HG03575 (cell line): ENCODE results near the gene WIF1.

Experiments
- ATAC-seq: cut with Tn5 transposase; IDR thresholded peaks from one replicate; pipeline ENCODE4 v1.9.1; 2021; ENCODE audit not compliant: unreplicated experiment, insufficient number of reproducible peaks, low FRiP score; ENCODE audit errors: extremely low read depth

The WIF1 gene

DNA sequence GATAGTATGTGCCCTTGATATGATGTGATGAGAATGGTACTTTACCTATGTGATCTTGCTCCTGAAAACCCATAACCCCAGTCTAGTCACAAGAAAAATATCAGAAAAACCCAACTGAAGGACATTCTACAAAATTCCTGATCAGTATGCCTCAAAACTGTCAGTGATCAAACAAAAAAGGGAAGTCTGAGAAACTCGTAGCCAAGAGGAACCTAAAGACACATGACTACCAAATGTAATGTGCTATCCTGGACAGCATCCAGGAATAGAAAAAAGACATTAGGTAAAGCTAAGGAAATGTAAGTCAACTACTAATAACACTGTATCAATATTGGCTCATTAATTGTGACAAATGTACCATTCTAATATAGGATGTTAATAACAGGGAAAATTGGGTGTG, 4.1 kb upstream of the WIF1 start:
- ATAC-seq: no peak

DNA sequence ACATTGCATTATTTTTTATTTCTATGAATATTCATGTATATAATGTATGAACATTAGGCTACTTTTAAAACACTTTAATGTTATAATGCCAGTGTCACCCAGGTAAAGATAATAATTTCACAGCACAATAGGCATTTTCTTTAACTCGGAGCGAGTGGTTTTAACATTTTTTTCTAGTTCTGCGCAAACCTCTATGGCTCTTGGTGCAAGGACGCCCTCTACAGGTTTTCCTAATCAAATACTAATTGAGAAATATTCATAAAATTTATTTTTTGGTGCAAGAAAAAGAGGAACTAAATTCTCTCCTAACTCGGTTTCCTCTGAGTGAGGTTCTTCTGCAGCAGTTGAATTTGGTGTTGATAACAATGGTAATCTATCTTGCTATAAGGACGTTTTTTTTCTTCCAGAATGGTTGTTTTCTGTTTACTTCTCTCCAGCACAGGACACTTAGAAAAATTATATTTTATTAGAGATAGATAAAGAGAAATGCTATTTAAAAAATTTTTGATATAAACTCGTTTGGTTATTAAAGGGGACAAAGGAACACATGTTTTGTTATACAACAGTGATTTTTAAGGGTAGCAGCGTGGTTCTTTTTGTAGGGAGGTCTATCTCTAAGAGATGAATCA, 2.4 kb upstream of the WIF1 start:
- no peak for ATAC-seq

DNA sequence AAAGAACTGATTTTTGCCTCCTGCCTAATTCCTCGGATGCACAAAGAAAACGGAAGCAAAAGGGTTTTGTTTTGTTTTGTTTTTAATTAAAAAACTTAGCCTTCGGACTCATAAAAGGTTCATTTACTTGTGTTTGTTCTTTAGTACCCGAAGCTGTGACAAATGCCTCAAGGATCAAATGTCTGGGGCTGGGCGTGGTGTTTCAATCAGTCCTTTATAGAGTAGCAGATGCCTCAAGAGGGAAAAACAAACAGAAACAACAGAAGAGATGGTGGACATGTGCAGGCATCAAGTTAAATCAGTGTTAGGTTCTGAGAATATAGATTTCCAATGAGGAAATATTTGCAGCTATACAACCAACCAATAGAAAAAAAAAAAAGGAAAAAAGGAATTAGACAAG, 1.6 kb upstream of the WIF1 start:
- ATAC-seq: no peak

DNA sequence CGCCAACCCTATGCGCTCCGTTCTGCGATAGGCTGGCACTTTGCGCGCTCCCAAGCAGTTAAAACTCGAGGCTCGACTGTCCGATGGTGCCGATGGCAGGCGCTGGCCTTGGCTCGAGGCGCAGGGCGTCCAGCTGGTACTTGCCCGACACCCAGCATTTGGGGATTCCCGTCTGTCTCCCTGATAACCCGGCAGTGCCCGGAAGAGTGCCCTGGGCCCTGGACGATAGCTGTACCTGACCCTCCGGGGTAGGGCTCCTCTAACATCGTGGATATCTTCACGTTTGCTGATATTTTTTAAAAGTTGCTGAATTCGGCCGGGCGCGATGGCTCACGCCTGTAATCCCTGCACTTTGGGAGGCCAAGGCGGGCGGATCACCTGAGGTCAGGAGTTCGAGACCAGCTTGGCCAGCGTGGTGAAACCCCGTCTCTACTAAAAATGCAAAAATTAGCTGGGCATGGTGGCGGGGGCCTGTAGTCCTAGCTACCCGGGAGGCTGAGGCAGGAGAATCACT, 908 bp upstream of the WIF1 start:
- no peak for ATAC-seq

DNA sequence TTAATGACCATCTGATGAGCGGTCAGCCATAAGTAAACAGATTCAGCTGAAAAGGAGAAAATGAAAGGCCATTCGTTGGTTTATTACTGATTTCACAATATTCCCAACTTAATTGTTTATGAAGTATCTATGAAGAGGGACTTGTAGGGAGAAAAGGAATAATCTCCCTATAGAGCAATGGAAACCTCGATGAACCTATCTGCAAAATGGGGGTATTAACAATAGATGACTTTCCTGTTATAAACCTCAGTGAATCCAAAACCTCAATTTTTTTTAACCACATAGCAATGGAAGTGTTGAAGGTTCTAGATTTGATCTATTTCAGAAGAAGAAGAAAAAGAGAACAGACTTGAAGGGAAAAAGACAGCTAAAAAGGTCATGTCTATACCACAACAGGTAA, 2.0 kb downstream of the WIF1 start:
- ATAC-seq: no peak

DNA sequence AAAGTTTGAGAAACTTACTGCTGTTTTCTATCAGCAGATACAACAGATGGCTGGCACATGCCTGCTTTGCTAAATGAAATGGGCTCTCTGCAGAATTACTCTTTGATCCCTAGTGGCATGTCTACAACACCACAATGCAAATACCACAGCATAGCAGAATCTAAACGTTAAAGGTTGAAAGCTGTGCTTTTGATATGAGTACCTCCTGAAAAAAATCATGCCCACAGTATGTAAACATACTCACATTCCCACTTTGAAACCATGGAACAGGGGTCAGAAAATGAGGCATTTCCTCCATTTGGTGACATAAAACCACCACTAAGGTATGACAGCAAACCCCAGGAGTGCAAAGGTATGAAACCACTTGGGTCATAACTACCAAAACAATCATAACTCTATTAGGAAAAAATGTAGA, 7.5 kb downstream of the WIF1 start:
- ATAC-seq: no peak

DNA sequence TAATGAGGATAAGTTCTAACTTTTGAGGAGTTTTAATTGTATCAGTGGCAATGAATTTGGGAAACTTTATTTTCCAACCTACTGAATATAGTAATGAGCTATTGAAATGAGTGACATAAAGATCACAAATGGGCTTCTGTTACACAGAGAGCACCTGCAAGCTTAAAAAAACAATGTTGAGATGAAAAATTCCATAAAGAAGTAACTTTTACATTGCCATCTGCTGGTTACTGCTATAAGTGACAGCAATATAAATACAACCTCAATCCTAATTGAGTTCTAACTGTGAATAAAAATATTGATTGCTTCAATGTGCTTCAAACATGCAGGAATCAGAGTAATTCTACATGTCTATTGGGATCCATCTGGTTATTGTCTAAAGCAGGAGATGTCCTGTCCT, 14.2 kb downstream of the WIF1 start:
- no peak for ATAC-seq

DNA sequence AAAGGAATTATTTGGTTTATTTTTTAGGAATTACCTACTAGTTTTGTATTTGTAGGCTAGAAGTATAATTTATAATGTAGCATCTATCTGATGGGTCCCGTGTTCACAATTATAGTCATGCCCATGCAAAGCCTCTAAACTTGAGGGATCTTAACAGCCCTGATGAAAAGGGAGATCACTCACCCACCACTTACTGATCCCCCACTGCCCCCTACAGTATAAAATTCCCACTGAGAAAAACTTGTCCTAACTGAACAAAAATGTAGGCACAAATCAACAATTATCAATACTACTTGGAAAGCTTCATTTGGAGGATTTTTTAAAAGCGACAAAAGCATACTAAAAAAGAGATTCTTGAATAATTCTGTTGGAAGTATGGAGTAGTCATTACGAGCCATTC, 21.0 kb downstream of the WIF1 start:
- no peak for ATAC-seq

DNA sequence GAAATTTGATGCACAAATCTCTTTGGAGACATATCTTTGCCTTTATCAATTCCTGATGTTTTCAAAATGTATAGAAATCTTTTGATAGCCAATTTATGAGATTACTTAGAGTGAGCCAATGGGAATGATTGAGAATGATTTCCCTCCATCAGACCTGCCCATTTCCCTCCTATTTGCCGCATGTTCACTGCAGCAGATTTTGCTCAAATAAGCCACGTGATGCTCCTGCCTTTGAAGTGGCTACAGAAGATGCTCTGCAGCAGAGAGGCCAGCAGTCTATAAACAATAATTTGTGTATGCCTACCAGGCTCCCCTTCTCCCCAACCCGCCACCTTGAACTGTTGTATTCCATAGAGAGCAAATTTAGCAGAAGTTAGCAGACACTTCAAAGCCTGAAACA, 21.9 kb downstream of the WIF1 start:
- no peak for ATAC-seq

DNA sequence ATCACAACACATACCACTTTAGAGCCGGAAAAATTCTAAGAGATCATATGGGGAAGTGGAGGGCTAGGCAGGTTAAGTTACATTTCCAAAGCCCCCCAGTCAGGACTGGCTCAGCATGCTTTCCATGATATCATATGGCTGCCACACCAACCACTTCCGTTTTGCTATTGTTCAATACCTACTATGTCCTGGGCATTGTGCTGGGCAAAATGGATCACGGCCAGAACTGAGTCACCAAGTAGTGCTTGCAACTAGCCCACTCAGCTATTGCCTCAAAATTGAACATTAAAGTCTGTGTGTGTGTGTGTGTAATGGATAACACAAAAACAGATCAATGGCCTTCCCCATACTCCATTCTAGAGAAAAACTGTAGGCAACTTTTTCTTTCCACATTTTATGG, 22.7 kb downstream of the WIF1 start:
- ATAC-seq: no peak

DNA sequence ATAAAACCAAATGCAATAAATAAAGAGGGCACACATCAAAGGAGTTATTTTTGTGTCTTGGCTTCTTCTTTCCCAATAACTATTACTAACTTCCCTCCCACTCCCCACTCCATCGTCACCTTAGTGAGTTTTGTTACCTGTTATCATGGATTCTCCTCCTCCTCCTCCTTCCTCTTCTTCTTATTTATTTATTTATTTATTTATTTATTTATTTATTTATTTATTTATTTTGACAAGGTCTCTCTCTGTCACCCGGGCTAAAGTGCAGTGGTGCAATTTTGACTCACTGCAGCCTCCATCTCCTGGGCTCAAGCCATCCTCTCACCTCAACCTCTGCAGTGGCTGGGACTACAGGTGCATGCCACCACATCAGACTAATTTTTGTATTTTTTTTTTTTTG, 26.4 kb downstream of the WIF1 start:
- no peak for ATAC-seq

DNA sequence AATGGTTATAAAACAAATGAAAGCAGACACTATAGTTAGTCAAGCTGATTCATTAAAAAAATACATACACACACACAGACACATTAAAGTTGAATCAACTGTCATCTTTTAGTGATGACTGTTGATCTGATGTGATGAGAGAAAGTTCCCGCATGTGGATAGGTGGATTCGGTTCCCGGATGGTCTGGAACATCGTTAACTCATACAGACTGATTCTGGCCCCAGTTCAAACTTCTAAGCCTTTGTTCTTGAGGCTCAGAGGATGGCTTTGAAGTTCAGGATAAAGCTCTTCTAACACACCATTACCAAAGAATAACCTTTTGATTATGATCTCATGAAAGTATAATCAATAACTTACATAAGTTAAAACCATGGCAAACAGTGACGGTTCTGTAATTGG, 27.5 kb downstream of the WIF1 start:
- no peak for ATAC-seq

DNA sequence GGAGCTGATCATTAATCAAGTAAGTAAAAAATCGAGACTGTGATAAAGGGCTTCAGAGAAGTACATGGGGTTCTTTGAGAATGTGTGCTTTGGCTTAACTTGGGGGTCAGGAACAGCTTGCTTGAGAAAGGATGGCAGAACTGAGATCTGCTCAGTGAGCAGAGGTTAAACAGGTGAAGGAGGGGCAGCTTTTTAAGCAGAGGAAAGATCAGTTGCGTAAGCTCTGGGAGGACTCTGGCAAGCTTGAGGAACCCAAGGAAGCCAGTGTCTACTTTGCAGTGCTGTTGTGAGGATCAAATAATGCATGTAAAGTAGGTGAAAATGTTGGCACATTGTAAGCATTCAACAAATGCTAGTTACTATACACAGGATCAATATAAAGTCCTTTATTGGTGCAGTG, 30.6 kb downstream of the WIF1 start:
- ATAC-seq: no peak

DNA sequence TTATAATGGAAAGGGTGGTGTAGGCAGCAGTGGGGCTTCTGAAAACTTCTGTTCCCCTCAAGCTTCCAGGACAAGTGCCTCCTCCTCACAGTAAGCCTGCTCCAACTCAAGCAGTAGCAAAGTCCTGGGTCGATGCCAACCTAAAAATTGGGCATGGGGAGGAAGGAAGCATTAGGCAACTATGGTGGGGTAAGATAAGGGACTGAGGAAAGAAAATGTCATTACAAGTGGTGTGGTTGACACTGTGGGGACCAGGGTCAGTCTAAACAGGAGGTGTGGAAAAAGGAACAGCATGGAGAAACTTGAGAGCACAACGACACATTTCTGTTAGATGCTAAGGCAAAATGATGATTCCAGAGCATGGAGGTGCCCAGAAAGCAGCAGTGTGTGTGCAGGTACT, 34.9 kb downstream of the WIF1 start:
- no peak for ATAC-seq

DNA sequence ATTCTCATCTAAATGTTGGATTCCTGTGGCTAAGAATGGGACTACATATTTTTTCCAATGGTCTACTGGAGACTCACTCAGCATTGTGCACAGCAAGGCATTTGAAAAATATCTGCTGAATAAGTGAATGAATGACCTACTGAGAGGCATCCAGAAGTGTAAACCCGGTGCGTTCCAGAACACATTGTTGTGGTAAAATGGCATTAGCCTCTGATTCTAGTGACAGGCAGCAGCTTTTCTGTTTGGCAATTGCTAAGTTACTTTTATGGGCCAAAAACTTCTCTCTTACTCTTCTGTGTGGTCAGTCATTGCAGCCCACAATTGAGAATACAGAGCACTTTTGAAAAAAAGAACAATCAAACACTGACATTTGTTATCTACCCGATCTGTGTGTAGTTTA, 36.5 kb downstream of the WIF1 start:
- no peak for ATAC-seq

DNA sequence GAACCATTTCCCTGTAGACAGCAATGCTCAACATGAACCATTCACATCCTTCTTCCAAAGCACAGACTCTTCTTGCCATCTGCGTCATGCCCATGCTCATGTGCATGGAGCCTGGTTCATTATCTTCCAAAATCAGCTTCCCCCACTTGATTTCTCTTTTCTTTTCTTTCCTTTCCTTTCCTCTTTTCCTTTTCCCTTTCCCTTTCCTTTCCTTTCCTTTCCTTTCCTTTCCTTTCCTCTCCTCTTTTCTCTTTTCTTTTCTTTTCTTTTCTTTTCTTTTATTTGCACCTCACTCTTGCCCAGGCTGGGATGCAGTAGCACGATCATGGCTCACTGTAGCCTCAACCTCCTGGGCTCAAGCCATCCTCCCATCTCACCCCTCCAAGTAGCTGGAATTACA, 37.5 kb downstream of the WIF1 start:
- no peak for ATAC-seq

DNA sequence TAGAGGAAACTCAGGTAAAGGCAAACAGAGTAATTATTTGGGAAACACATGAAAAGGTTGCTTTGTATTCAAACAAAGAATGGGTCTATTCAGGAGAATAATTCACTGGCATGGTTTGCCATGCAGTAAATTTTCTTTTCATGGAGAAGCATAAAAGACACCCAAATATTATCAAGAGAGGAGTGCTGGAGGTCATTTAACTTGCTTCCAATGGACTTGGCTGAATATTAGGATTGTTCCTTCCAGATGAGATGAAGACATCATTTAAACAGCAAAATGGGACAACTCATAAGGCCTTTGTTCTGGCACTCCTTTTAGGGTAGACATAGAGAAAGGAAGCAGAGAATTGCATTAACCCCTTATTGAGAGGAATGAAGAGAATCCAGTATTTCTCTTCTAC, 38.7 kb downstream of the WIF1 start:
- ATAC-seq: no peak

DNA sequence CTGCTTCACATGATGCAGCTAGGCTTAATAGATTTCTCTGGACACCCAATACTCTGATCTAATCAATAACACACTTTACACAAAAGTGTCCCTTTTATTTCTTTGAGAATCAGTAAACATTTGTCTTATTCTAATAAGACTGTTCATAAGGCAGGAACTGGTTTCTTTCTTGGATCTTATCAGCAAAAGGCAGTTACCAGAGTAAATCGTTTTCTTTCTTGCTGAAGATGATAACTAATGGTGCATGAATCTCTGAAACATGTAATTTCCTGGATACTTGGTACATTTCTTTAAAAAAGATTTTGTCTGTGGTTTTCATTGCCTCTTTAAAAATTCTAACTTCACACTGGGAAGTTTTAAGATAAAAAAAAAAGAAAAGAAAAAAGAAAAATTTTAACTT, 39.6 kb downstream of the WIF1 start:
- no peak for ATAC-seq

DNA sequence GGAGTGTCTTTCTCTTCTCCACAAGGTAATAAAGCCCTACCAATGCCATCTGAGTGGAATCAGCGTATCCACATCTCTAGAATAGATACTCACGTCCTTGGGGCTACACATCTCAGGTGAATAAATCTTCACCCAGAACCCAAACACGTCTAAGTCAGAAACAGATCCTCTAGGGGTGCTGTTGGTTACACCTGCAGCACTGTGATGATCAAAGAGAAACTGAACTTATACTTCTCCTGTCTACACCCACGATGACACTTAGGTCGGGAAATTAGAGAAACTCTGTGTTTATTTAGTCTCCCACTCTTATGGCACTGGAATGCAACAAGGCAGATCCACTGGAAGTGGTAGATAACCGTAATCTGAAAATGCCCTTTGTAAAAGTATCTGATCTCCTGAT, 46.2 kb downstream of the WIF1 start:
- no peak for ATAC-seq

DNA sequence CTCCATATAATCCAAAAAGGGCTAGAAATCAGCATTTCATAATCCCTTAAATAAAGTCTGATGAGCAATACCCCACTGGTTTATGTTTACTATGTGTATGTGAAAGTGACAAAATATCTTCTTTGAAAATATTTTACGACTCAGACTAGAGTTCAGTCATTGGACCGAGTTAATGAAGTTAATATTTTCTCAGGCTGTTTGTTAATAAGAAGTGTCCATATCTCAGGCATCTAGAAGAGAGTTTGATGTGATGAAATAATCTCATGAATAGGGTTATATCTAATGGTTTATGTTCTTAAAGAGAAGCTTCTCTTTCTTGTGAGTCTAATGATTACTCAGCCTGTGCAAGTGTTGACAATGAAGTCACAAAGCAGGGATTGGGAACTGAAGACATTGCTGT, 51.8 kb downstream of the WIF1 start:
- ATAC-seq: no peak

DNA sequence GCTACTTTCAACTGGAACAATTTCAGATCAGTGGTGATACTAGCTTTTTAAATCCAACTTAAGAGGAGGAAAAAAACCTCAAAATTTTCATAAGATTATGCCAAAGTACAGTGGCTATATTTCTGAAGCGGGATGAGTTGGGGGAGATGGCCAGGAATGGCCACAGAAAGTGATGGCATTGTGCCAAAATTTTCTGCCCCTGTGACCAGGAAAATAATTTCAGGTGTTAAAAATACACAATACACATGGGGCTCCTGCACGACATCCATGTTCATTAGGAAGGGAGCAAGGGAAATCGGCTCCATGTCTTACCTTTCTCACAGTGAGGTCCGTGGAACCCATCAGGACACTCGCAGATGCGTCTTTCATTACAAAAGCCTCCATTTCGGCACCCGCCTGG, 53.7 kb downstream of the WIF1 start:
- no peak for ATAC-seq
